HG03342 (cell line): ENCODE results near the gene OBSL1.
A peak's percentile ranks its signal among the peaks of the same experiment; 100 is the strongest.

Experiments
- ATAC-seq: cut with Tn5 transposase; IDR thresholded peaks from one replicate; pipeline ENCODE4 v1.9.1; 2021; ENCODE audit warnings: mild to moderate bottlenecking, moderate library complexity; ENCODE audit not compliant: unreplicated experiment

The OBSL1 gene

DNA sequence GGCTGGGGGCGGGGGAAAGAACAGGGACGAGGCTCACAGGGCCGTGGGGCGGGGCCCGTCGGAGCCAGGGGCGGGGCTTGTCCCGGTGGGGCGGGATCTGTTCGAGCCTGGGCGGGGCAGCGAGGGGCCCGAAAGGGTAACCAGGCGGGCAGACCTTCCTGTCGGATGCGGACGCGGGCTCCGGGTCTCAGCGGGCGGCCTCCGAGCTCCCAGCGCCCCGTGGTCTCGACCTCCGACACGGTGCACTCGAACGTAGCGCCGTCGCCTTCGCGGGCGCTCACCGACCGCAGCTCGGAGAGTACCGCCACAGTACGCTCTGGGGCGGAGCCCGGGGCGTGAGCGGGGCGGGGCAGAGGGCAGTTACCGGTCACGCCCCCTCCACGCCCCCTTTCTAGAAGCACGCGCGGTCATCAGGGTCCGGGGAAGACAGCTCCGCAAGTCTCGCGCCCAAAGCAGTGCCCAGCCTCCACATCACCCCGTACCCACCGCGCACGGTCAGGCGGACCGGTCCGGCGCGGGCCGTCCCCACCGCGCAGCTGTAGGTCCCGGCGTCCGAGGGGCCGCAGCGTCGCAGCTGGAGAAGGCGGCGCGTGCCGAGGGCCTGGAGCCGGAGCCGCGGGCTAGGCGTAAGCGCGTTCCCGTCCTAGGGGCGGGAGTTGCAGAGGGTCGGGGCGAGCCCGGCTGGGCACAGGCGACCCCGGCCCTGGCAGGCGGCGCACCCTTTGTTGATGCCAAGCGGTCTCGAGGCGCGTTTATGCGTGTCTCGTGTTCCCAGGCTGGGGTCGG is 18.8 kb downstream of the OBSL1 start:
- peak; percentile 93 for ATAC-seq

DNA sequence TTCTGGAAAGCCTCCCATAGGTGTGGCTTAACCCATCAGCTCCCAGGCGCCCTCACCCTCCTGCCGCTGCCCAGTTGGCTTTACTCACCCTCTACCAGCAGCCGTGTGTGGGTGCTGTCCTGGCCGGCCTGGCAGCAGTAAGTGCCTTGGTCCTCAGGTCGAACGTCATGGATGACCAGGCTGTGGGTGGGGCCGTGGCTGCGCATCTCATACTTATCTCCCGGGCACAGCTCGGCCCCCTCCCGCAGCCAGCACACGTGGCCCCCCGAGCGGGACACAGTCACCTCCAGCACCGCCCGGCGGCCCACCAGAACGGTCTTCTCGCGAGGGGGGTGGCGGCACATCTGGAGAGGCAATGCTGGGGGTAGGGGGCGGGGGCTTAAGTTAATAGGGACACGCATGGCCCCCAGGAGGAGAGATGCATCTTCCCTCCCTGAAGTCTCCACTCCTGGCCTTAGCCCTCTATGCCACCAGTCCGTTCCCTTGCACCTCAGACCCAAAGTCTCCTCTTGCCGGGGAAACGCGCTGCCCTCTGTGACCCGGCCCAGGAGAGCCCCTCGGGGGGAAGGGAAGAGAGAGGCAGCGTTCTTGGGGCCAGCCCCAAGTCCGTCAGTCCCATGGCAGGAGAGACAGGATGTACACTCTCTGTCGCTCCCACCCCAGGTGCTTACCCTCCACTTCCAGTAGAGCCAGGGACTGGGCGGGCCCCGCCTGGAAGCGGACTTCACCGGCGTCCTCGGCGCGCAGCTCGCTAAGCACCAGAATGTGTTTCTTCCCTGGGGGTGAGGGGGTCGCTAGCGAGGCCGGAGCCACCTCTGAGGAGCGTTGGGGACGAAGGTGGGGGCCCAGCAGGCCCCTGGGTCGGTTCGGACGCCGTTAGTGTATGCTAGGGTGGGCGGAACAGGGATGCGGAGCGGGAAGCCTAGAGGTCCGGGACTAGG is 19.6 kb downstream of the OBSL1 start:
- ATAC-seq = peak; percentile 17

DNA sequence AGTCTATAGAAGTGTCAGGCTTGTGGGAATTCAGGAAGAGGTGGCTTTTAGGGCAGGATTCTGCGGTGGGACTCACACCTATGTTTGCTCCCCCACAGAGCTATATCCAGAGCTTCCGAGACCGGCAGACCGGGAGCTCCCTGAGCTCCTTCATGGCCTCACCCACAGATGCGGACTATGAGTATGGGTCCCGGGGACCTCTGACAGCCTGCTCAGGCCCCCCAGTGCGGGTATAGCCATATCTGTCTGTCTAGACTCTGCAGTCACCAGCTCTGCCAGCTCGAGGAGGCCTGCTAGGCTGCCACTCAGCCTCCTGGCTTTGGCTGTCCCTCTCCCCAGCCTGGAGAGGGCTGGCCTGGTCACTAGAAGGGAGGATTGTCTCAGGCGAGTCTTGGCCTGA is 21.7 kb downstream of the OBSL1 start:
- ATAC-seq = no peak

DNA sequence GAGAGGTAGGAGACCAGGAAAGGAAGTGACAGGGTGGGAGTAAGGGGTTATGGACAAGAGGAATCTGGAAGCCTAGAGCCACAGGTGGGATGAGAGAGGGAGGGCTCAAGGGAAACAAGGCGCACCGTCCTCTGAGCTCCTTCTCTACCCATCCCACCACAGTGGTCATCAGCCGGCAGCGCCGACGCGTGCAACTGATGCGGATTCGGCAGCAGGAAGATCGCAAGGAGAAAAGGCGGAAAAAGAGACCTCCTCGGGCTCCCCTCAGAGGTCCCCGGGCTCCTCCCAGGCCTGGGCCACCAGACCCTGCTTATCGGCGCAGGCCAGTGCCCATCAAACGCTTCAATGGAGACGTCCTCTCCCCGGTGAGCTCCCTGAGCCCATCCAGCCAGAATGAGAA is 22.3 kb downstream of the OBSL1 start:
- no peak for ATAC-seq

DNA sequence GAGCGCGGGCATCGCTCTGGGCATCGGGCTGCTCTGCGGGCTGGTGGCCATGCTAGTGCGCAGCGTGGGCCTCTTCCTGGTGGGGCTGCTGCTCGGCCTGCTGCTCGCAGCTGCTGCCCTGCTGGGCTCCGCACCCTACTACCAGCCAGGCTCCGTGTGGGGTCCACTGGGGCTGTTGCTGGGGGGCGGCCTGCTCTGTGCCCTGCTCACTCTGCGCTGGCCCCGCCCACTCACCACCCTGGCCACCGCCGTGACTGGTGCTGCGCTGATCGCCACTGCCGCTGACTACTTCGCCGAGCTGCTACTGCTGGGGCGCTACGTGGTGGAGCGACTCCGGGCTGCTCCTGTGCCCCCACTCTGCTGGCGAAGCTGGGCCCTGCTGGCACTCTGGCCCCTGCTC is 23.7 kb downstream of the OBSL1 start:
- ATAC-seq = no peak

DNA sequence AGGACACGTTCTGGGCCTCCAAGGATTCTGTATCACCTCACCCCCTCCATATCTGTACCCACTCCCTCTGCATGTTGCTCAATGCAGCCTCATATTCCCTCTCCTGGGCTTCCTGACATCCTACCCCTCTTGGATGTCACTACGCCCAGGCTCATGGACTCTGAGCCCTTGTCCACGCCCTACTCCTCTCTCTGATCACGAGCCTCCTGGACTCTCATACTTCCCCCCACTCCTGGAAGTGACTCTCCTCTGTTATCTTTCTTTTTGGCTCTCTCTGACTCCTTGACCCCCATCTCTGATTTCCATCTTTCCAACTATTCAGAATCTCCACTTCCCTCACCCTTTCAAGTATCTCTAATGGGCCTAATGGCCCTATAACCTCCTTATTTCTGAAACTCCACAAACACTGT is 25.4 kb downstream of the OBSL1 start:
- ATAC-seq = no peak

DNA sequence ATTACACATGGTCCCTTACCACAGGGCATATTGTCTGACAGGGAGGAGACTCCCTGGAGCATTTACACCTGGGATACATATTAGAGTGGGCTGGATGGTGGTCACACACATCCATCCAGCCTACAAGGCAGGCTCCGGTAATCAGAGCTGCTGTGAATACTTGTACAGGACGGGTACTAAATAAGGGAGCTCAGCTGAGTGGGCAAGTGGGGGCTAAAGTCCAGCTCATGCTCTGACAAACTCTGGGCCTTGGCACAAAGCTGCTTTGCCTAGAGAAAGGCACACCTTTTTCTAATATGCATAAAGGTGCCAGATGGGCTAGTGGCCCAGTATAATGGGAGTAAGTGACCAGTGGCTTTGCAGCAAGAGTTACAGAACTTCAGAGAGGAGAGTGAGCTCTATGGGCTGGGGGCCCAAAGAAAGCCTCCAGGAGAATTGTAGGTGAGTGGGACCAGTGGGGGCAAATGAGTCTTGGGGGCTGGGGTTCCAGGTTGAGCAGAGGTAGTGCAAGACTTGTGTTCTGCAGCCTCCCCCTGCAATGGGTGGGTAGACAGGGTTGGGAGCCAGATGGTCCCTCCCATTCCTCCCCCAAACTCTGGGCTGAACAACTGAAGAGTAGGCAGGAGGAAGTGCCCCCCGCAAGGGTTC is 25.9 kb downstream of the OBSL1 start:
- no peak for ATAC-seq

DNA sequence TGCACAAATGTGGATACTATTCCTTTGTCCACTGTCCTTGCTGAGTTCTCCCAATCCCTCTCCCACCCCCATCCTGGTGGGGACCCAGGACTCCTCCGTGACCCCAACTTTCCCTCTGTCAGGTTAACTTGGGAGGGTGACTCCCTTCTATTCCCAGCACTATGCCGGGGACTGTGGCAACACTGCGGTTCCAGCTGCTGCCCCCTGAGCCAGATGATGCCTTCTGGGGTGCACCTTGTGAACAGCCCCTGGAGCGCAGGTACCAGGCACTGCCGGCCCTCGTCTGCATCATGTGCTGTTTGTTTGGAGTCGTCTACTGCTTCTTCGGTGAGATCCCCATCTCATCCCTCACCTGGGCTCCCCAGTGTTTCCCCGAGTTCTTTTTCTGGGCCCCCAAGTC is 26.8 kb downstream of the OBSL1 start:
- no peak for ATAC-seq

DNA sequence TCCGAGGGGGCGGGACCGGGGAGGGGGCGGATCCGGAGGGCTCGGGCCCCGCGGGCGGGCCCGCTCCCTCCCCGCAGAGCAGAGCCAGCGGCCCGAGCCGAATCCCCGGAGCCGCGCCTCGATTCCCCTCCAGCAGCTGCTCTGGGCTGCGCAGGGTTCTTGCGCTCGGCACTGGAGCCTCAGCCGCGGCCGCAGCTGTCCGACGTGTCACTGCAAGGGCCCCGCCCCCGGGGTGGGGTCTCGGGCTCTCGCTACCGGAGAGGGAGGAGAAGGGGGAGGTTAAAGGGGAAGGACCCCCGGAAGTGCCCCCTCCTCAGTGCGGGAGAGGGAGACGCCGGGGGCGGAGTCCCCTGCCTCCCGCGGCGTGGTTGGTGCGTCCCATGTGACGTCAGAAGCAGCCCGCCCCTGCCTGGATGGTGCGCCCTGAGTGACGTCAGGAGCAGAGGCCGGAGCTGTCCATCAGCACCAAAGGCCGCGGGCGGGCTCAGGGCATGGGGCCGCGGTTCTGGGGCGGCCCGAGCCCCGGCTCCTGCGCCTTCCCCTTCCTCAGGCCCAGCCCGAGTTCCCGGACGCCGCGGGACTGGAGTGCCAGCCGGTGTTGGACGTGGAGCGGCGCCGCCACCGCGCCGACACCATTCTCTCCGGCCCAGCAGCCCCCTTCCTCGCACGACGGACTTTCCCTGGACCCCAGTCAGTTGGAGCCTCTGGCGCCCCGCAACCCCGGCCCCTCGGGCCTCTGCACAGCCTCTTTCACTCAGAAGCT is 27.6 kb downstream of the OBSL1 start, which contains the start of the genes CHPF and TMEM198:
TSS of gene CHPF (minus strand) at position 214 of the 763 bp plus-strand sequence. CDS start 271 bp downstream, outside the sequence.
TSS of gene TMEM198 (plus strand) at position 433 of the 763 bp plus-strand sequence. CDS start 700 bp downstream, outside the sequence.
- ATAC-seq = peak; percentile 75

DNA sequence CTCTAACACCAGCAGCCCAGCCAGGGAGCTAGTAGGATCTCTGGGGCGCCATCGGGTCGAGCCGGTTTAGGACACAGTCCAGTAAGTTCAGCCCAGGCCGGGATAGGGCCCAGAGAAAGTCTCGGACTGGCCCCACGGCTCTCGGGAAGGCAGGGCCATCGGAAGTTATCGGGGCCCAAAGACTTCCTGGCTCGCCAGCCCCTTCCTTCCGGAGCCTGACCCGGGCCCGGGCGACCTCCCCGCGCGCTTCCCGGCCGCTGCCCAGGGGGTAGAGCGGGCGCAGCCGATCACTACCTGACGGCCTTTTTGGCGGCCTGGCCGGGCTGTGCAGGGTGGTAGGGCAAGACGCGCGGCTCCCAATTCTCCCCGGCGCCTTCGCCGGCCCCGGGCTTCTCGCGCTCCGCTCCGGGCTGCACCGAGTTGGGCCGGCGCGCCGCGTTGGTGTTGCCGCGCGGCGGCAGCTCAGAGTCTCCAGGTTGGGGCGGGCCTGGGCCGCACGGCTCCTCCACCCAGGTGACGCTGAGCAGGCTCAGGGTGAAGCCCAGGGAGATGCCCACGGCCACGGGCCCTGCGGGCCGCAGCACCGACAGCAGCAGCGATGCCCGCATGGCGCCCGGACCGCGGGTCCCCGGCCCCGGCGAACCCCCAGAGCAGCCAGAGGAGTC is 28.3 kb downstream of the OBSL1 start:
- ATAC-seq = peak; percentile 41

DNA sequence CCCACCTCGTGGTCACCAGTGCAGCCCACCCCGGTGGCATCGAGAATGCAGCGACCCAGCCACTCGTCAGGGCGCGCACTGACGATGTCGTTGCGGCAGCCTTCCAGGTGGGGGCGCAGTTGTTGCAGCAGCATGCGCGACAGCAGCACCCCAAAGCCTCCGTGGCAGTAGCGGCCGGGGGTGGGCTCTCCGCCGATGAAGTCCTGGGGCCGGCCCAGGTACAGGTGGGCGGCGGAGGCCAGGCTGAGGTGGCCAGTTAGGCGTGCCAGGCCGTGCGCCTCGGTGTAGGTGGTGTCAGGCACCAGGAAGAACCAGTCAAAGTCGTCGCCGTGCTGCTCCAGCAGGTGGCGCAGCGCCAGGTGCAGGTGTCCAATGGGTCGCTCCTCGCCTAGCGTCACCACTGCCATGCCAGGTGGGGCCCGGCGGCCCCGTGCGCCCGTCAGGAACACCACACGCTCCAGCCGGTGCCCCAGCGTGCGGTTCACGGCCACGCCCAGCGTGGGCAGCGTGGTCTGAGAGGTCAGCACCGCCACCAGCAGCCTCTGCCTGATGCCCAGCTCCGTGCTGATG is 29.6 kb downstream of the OBSL1 start:
- ATAC-seq = peak; percentile 42

DNA sequence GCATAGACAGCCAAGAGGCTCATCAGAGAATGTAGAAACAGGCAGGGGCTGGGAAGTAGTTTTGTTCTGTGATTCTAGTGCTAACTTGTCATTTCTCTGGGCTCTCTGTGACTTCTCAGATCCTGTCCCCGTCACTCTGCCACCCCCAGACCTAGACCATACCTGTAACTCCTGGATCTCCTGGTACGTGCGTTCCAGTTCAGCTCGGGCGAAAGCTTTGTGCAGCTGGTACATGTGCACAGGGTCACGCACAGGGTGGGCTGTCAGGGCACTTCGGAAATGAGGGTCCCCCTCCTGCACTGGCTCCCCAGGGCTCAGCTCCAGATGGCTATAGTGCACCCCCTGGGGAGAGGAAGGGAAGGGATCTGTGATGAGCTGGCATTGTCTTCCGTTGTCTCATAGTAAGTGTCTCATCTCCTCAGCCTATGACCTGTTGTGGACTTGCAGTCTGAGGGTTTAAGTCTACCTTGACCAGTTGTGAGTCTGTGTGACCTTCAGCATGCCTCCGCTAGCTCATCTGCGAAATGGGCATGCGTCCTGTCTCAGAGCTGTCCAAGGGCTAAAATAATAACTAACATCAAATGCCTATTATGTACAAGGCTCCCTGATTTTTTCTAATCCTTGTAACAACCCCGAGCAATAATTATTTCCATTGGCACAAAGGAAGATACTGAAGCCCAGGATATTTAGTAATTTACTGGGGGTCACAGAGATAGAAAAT is 30.4 kb downstream of the OBSL1 start:
- ATAC-seq = no peak

DNA sequence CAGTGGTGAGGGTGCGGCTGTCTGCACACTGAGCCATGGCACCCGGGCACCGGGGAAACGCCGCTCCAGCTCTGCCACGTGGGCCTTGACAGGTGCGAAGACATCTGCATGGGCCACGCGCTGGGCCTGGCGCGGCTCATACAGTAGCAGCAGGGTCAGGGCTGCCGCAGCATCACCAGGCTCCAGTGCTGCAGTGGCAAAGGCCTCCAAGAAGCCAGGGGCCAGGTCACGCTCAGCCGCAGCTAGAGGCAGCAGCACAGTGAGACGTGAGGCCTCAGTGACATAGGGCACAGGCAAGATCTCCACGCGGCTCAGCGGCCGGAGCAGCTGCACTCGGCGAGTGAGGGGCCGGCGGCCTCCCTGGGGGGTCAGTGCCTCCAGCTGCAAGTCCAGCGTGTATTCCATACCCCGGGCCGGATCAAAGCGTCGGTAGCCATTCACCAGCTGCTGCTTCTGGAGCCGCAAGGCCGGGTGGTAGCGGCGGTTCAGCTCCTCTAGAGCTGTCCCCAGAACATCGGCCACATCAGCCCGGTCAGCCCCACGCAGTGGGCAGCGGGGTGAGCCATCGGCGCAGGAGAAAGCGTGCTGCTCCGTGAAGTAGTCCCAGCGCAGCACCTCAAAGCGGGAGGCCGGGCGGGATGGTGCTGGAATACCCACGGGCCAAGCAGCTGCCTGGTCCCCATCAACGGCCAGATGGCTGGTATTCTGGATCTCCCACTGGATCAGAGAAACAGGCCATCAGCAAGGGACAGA is 31.2 kb downstream of the OBSL1 start:
- ATAC-seq = no peak

DNA sequence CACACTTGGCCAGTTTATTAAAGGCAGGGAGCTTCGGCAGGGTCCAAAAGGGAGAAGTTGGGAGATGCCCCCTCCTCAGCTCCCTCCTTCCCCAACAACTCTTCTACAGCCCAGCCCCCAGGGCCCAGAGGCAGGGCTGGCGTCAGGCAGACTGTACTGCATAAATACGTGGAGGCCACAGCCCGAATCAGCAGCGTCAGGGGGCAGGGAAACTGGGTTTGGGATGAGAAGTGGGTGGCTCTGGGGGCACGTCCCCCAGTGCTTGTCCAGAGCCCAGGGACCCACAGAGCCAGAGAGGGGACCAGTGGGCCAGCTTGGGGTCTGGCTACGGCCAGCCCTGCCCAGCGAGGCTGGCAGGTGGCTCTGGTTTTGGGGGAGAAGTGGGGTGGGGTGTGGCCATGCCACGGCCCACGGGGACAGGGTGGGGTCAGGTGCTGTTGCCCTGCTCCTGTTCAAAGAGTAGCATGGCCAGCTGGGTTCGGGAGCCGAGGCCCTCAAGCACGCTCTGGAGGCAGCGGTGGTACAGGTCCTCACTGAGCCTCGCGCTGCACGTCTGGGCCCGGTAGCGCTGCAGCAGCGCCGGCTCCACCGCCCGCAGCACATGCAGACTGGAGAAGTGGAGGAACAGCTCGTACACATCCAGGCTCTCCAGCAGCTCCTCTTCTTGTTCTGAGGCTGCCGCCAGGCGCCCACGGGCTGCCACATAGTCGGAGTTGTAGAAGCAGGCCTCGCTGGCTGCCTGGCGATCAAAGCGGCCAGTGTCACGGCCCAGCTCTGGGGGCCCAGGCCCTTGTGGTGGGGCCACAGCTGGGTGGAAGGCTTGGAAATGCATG is 32.2 kb downstream of the OBSL1 start:
- ATAC-seq = no peak

DNA sequence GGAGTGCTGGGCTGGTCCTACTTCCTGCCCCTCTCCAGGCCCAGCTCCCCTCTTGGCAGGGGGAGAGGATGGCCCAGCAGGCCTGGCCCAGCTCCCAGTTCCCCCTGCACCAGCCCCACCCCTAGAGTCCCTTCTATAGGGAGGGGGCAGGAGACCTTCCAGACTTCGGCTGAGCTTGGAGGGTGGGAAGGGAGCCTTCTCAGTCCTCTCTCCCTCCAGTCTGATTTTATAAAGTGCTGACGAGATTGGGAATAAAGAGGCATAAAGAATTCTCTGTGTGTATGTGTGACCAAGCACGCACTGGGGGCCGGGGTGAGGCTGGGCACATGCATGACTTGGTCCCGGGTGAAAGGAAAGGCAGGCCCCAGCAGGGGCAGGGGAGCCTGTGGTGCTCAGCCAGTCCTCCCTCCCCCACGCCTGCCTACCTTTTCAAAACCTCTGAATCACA is 32.8 kb downstream of the OBSL1 start:
- ATAC-seq = no peak

DNA sequence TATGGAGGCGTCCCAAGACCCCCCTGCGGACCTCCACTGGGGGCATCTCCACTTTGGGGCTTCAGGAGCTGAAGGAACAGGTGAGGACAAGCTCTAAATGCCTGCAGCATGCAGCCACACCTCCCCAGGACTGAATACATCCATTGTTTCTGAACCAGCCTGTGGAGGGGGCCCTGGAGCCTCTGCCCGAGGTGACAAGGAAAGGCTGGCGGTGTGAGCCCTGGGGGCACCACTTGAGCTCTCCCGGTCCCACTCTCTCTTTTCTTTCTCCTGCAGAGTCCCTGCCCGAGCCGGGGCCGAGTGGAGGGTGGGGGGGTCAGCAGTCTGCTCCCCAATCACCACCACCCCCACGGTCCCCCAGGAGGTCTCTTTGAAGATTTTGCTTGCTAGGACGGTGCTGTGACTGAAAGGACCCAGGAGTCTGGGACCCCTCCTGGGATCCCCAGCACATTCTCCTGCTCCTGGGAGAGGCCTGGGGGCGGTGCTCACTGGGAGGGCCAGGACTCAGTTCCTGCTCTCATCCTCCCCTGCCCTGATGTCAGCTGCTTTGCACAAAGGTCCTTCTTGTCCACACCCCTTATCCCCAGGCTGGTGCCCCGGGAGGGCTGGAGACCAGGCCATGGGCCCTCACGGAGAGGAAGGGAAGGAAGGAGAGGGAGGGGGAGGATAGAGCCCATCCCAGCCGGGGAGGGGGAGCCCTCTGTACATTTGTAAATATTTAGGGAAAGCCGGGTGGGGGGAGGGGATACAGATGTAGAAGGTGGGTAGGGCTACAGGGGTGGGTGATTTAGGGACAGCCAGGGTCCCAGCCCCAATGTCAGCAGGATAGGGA is 33.5 kb downstream of the OBSL1 start:
- no peak for ATAC-seq
